Sigmoid colon (tissue), 4 donors: Measurements from ENCODE around the gene MNT.

Experiments
- POLR2AphosphoS5 ChIP-seq, 4 donors: sonication (generic); formaldehyde crosslinking; IDR thresholded peaks; one replicate each; pipeline ENCODE4 v1.6.1; 2017; ENCODE audit warnings: antibody characterized with exemption in 4 of 4
- TF ChIP-seq, protein P1 (sequence below), 4 experiments: fragments of 450-650 bp in 3 of 4; fragments of 200-600 bp in 1 of 4; IDR thresholded peaks; one replicate each; pipeline ENCODE4 v1.5.1; 2016 to 2019; ENCODE audit warnings: antibody characterized with exemption in 4 of 4, mild to moderate bottlenecking in 3 of 4, moderate library complexity in 2 of 4

DNA sequence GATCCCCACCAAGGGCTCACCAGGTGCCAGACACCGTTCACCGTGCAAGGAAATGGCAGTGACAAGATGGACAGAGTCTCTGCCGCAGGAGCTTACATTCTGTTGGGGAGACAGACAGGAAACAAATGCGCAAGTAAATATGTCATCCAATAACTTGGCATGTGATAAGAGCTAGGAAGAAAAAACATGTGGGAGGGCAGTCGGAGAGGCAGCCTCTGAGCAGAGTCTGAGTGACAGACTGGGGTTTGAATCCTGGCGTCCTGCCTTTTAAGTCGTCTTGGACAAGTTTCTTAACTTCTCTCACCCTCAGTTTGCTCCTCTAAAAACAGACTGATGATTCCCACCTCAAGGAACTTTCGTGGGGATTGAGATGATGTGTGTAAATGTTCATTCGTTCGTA lies 56.3 kb downstream of the MNT start:
- TF ChIP-seq, protein P1, sequence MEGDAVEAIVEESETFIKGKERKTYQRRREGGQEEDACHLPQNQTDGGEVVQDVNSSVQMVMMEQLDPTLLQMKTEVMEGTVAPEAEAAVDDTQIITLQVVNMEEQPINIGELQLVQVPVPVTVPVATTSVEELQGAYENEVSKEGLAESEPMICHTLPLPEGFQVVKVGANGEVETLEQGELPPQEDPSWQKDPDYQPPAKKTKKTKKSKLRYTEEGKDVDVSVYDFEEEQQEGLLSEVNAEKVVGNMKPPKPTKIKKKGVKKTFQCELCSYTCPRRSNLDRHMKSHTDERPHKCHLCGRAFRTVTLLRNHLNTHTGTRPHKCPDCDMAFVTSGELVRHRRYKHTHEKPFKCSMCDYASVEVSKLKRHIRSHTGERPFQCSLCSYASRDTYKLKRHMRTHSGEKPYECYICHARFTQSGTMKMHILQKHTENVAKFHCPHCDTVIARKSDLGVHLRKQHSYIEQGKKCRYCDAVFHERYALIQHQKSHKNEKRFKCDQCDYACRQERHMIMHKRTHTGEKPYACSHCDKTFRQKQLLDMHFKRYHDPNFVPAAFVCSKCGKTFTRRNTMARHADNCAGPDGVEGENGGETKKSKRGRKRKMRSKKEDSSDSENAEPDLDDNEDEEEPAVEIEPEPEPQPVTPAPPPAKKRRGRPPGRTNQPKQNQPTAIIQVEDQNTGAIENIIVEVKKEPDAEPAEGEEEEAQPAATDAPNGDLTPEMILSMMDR (IDR thresholded peaks at IDR 0.05) = no peak
- no peak for TF ChIP-seq POLR2AphosphoS5 (IDR thresholded peaks at IDR 0.05)
